Vagina (tissue), 2 donors: Measurements from ENCODE around the gene DNASE1L1. TPM values are rescaled to one million over a fixed set of nuclear protein-coding genes. Genes with fewer than 3 reads are reported as not detected.
"Not testable (repeated sequence)": the region's sequence is repeated elsewhere in the genome, so short reads cannot be mapped to it uniquely, and the experiment has no call there.

Experiments
- DNase-seq, 2 donors: peaks; one replicate each; pipeline ENCODE4 v3.0.0-alpha.2; 2017; ENCODE audit errors: extremely low spot score in 2 of 2
- H3K27ac ChIP-seq: fragments of 200-600 bp; sonication (generic); one replicate; pipeline ENCODE4 v1.5.1; 2019
- H3K27me3 ChIP-seq: fragments of 200-600 bp; sonication (generic); one replicate; pipeline ENCODE4 v1.5.1; 2019
- H3K36me3 ChIP-seq, 2 donors: fragments of 200-600 bp; sonication (generic); one replicate each; pipeline ENCODE4 v1.5.1; 2017 to 2019
- H3K4me1 ChIP-seq: fragments of 200-600 bp; sonication (generic); one replicate; pipeline ENCODE4 v1.5.1; 2019
- H3K4me3 ChIP-seq, 2 donors: fragments of 200-600 bp; sonication (generic); 1 replicate in 1 of 2; 2 replicates in 1 of 2; pipeline ENCODE4 v1.5.1; 2016 to 2019
- H3K9me3 ChIP-seq: fragments of 200-600 bp; sonication (generic); one replicate; pipeline ENCODE4 v1.5.1; 2019
- POLR2A ChIP-seq, 2 donors: fragments of 450-650 bp; IDR thresholded peaks; one replicate each; pipeline ENCODE4 v1.6.1; 2017; ENCODE audit warnings: antibody characterized with exemption in 2 of 2, mild to moderate bottlenecking in 2 of 2, moderate library complexity in 2 of 2
- POLR2AphosphoS5 ChIP-seq, 2 donors: sonication (generic); formaldehyde crosslinking; IDR thresholded peaks; one replicate each; pipeline ENCODE4 v1.9.0; 2017; ENCODE audit warnings: antibody characterized with exemption in 2 of 2, mild to moderate bottlenecking in 2 of 2, low read depth in 1 of 2; ENCODE audit not compliant: insufficient read depth in 1 of 2
- intact Hi-C: fragments of 100-400 bp; cut with DNase I; formaldehyde crosslinking; loops from one replicate; pipeline ENCODE4 v1.15.1; 2023
- total RNA-seq: library from RNA; depleted of rRNA; stranded (reverse); fragments of >200 nt; gene quantifications from one replicate; pipeline ENCODE4 v1.2.3, GENCODE V29; 2016
- TF ChIP-seq, protein P1 (sequence below), 3 experiments: fragments of 450-650 bp in 2 of 3; fragments of 200-600 bp in 1 of 3; sonication (generic) in 1 of 3; IDR thresholded peaks; one replicate each; pipeline ENCODE4 v1.5.1; 2017 to 2019; ENCODE audit warnings: antibody characterized with exemption in 3 of 3, mild to moderate bottlenecking in 2 of 3, moderate library complexity in 2 of 3

The DNASE1L1 gene
- total RNA-seq, 1 donor from 2014 or later, result 52.1 TPM

DNA sequence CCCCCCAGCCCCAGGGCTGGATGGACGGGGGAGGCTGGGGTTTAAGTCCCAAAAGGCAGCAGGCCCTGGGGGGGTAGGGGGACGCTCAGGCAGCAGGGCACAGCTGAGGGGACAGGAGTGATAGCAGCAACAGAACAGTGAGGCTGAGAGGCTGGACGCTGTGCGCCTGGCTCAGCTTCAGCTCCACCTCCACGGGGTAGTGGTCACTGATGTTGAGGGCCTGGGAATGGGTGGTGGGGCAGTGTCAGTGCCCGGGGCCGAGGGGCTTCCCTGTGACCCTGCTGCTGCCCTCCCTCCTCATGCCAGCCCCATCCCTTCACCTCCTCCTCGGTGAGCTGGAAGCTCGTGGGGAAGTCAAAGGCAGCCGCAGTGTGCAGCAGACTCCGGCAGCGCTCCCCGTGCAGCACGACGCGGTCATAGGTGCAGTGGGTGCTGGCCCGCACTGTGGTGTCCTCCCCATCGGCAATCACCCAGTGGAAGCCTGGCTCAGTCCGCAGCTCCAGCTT lies 6.4 kb downstream of the DNASE1L1 start:
- H3K27ac ChIP-seq, result no peak overlapping the region
- H3K27me3 ChIP-seq, result no peaks in the 10 kb centered on the region
- H3K4me3 ChIP-seq, result no peak overlapping the region
- no peak for DNase-seq
- H3K4me1 ChIP-seq, result peaks cover 21% of the 10 kb centered on the region
- intact Hi-C loops, result no loop called here
- TF ChIP-seq, protein P1, sequence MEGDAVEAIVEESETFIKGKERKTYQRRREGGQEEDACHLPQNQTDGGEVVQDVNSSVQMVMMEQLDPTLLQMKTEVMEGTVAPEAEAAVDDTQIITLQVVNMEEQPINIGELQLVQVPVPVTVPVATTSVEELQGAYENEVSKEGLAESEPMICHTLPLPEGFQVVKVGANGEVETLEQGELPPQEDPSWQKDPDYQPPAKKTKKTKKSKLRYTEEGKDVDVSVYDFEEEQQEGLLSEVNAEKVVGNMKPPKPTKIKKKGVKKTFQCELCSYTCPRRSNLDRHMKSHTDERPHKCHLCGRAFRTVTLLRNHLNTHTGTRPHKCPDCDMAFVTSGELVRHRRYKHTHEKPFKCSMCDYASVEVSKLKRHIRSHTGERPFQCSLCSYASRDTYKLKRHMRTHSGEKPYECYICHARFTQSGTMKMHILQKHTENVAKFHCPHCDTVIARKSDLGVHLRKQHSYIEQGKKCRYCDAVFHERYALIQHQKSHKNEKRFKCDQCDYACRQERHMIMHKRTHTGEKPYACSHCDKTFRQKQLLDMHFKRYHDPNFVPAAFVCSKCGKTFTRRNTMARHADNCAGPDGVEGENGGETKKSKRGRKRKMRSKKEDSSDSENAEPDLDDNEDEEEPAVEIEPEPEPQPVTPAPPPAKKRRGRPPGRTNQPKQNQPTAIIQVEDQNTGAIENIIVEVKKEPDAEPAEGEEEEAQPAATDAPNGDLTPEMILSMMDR (IDR thresholded peaks at IDR 0.05), result no peak
- no peak for TF ChIP-seq POLR2A (IDR thresholded peaks at IDR 0.05)
- TF ChIP-seq POLR2AphosphoS5 (IDR thresholded peaks at IDR 0.05; ENCODE audit: insufficient read depth in 1 of 2, low read depth in 1 of 2), result no peak
- peaks cover 0 to 20% of the 10 kb centered on the region in 2 donors for H3K36me3 ChIP-seq
- H3K9me3 ChIP-seq, result no peaks in the 10 kb centered on the region

DNA sequence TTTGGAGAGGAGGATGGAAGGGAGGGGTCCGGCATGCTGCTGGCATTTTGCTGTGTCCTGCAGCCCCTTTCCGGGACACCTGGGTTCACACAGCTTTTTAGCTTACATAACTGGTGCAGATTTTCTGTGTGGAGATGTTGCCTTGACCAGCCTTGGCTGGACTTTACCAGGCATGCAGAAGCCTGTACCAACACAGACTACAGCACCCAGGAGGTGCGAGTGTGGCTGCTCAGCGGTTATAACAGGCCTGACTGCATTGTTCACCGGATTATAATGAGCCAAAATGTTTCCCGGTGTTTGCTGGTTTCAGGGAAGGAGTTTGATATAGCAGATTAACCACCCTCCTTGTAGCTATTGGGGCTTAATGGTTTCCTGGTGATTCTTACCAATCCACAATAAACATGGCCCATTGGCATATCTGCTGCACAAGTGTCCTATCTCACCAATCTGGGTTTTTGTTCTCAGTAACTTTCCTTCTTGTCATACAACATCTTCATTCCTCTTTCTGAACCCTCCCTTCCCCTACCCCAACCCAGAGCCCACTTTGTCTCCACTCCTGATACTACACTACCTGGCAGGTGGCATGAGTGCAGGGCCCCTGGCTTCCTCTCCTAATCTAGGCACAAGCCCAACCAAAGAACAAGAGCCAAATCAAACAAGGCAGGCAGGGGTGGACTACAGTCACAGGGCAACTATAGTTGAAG lies 7.0 kb downstream of the DNASE1L1 start:
- Histone ChIP-seq H3K4me3 (no peak overlapping the region), H3K36me3 (peaks cover 0 to 20% of the 10 kb centered on the region in 2 donors), H3K4me1 (peaks cover 21% of the 10 kb centered on the region), H3K9me3 (no peaks in the 10 kb centered on the region), H3K27me3 (no peaks in the 10 kb centered on the region), H3K27ac (no peak overlapping the region)
- intact Hi-C loops, result no loop called here
- TF ChIP-seq POLR2A (IDR thresholded peaks at IDR 0.05) (no peak), POLR2AphosphoS5 (IDR thresholded peaks at IDR 0.05; ENCODE audit: insufficient read depth in 1 of 2, low read depth in 1 of 2) (no peak)
- TF ChIP-seq, protein P1 (IDR thresholded peaks at IDR 0.05), result no peak
- DNase-seq, result no peak

DNA sequence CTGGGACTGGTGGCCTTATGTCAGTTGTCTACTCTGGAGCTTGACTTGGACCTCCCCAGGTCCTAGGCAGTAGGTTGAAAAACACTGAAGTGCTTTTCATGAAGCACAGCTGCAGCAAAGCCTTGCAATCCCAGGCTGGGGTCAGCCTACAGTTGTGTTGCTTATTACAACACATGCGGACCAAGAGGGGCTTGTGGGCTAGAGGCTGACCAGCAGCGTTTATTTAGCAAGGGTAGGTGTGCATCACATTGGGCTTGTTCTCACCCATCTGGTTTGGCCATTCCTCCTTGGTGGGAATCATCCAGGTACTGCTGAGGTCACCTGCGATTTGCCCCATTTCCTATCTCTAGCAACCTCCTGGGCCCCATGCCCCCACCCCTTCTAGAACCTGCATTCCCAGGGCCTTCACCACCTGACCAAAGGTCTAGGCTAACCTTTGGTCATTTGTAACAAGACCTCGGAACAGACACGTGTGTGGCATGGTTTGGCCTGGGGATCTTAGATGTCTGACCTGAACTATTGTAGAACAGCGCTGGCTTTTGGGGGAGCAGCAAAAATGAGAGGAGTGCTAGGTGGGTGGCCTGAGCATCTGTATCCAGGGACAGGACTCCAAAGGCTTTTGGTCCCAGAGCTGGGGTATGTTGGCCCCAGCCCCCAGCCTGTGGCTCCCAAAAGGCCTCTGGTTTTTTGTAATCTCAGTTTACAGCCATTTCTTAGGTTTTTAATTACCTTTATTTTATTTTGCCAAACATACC lies 7.8 kb downstream of the DNASE1L1 start:
- H3K27ac ChIP-seq, result no peak overlapping the region
- intact Hi-C loops, result no loop called here
- DNase-seq, result no peak
- TF ChIP-seq POLR2A (IDR thresholded peaks at IDR 0.05), result no peak
- TF ChIP-seq, protein P1 (IDR thresholded peaks at IDR 0.05), result no peak
- TF ChIP-seq POLR2AphosphoS5 (IDR thresholded peaks at IDR 0.05; ENCODE audit: insufficient read depth in 1 of 2, low read depth in 1 of 2), result no peak
- H3K27me3 ChIP-seq, result no peaks in the 10 kb centered on the region
- H3K4me1 ChIP-seq, result peaks cover 21% of the 10 kb centered on the region
- H3K9me3 ChIP-seq, result no peaks in the 10 kb centered on the region
- no peak overlapping the region for H3K4me3 ChIP-seq
- peaks cover 0 to 20% of the 10 kb centered on the region in 2 donors for H3K36me3 ChIP-seq

DNA sequence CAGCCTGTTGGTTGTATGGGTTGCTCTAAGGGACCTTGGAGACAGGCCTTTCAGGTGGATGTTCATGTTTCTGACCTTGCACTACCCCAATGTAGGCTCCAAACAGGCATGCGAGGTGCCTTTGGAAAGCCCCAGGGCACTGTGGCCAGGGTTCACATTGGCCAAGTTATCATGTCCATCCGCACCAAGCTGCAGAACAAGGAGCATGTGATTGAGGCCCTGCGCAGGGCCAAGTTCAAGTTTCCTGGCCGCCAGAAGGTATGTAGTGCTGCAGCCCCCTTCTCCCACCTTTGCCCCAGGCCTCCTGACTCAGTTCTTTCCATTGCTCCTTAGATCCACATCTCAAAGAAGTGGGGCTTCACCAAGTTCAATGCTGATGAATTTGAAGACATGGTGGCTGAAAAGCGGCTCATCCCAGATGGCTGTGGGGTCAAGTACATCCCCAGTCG lies 8.7 kb downstream of the DNASE1L1 start:
- H3K4me3 ChIP-seq, intact Hi-C loops, DNase-seq, H3K9me3 ChIP-seq, H3K27me3 ChIP-seq, H3K27ac ChIP-seq: not testable (repeated sequence)
- Histone ChIP-seq H3K4me1 (peaks cover 21% of the 10 kb centered on the region), H3K36me3 (peaks cover 0 to 20% of the 10 kb centered on the region in 2 donors)

DNA sequence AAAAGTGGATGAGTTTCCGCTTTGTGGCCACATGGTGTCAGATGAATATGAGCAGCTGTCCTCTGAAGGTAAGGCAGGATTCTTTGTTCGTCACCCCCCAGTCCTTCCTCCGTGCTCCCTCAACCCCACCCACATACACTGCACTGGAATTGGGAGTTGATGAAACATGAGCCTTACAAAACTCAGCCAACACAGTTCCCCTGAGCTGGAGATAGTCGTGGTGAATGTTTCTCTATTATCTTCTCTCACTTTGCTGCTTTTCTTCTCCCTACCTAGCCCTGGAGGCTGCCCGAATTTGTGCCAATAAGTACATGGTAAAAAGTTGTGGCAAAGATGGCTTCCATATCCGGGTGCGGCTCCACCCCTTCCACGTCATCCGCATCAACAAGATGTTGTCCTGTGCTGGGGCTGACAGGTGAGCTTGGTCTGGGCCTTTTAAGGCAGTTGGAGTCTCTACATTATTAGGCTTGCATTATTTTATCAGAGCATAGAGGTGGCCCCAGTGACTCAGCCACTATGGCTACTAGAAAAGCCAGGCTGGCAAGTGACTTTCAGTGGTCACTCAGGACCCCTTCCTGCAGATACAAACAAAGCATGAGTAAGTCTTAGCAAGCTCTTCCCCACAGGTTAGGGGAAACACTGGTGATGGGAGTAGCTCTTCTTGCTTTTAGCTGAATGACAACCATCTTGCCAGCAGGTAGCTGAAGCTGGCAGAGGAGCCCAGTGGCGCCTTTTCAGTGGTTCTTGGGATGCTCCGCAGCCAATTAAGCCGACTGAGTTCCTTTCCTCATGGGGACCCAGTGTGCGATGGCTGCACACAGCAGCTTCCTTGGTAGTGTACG lies 9.3 kb downstream of the DNASE1L1 start:
- H3K9me3 ChIP-seq, result no peaks in the 10 kb centered on the region
- intact Hi-C loops, result loop anchor here (5.0 kb wide), 1 partner anchor 133 kb away; no protein-coding TSS in a partner anchor
- TF ChIP-seq POLR2AphosphoS5 (IDR thresholded peaks at IDR 0.05; ENCODE audit: insufficient read depth in 1 of 2, low read depth in 1 of 2), result no peak
- TF ChIP-seq POLR2A (IDR thresholded peaks at IDR 0.05), result no peak
- TF ChIP-seq, protein P1 (IDR thresholded peaks at IDR 0.05), result no peak
- no peaks in the 10 kb centered on the region for H3K27me3 ChIP-seq
- no peak for DNase-seq
- H3K36me3 ChIP-seq, result peaks cover 0 to 20% of the 10 kb centered on the region in 2 donors
- peak overlapping the region; percentile 65 to 69 for H3K4me3 ChIP-seq
- H3K4me1 ChIP-seq, result peaks cover 21% of the 10 kb centered on the region
- H3K27ac ChIP-seq, result peak overlapping the region; percentile 88
